AML-193 (cell line): ENCODE measurements around the gene DBH.

Experiments used
- DNase-seq, 2 experiments: peaks; one replicate each; lab custom pipeline; 2025; lab: John Stamatoyannopoulos, UW

The DBH gene

GRCh38 chr9:133643978-133644760 lies 8.0 kb downstream of the DBH start:
- DNase-seq, result no peak

GRCh38 chr9:133645021-133645765 lies 9.0 kb downstream of the DBH start:
- no peak for DNase-seq

- DNase-seq, result no peak
These were observed 11.0 kb downstream of the DBH start for GRCh38 chr9:133647148-133647547.

GRCh38 chr9:133647765-133648469 lies 11.8 kb downstream of the DBH start:
- DNase-seq, result no peak

GRCh38 chr9:133649194-133649593 lies 13.0 kb downstream of the DBH start:
- DNase-seq, result no peak

- no peak for DNase-seq
These were observed 13.9 kb downstream of the DBH start for GRCh38 chr9:133650026-133650425.

GRCh38 chr9:133653638-133654037 lies 17.5 kb downstream of the DBH start:
- DNase-seq, result no peak

GRCh38 chr9:133654736-133655657 lies 18.8 kb downstream of the DBH start:
- no peak for DNase-seq

- DNase-seq, result no peak
These were observed 19.5 kb downstream of the DBH start for GRCh38 chr9:133655701-133656100.

- DNase-seq, result no peak
These were observed 20.3 kb downstream of the DBH start for GRCh38 chr9:133656211-133657119.

- DNase-seq, result no peak
These were observed 21.0 kb downstream of the DBH start for GRCh38 chr9:133657120-133657661.

- no peak for DNase-seq
These were observed 22.6 kb downstream of the DBH start for GRCh38 chr9:133658442-133659431.

GRCh38 chr9:133659516-133659915 lies 23.4 kb downstream of the DBH start:
- no peak for DNase-seq

GRCh38 chr9:133661846-133662540 lies 25.8 kb downstream of the DBH start:
- DNase-seq, result no peak

- DNase-seq, result no peak
These were observed 28.2 kb downstream of the DBH start for GRCh38 chr9:133664173-133665050.

GRCh38 chr9:133665096-133665495 lies 28.9 kb downstream of the DBH start:
- DNase-seq, result no peak

GRCh38 chr9:133665535-133665934 lies 29.4 kb downstream of the DBH start:
- no peak for DNase-seq
